H1 (cell line): Measurements from ENCODE around the gene SELENOV. TPM values are rescaled to one million over a fixed set of nuclear protein-coding genes. Genes with fewer than 3 reads are reported as not detected.
A peak's percentile ranks its signal among the peaks of the same experiment; 100 is the strongest.

ENCODE experiments used
- CTCF ChIA-PET: fragments of 300-600 bp; sonication (Branson Sonifier 250); formaldehyde crosslinking; loops from one replicate; lab custom pipeline; 2021; ENCODE audit not compliant: partially characterized antibody; lab: Charles Lee
- POLR2A ChIA-PET: fragments of 300-600 bp; sonication (Branson Sonifier 250); formaldehyde crosslinking; loops from one replicate; lab custom pipeline; 2021; ENCODE audit warnings: inconsistent platforms; ENCODE audit not compliant: partially characterized antibody; lab: Charles Lee
- DNase-seq, 2 experiments: peaks; one replicate each; pipeline versions ENCODE4 v3.0.0 to v3.0.0-alpha.2; 2010 to 2022; ENCODE audit warnings: low spot score in 2 of 2, low read depth in 1 of 2, mixed read lengths in 1 of 2
- FAIRE-seq: peaks from 2 replicates; lab custom pipeline; 2011; peaks lifted over from hg19 to GRCh38; lab: Jason Lieb, UNC
- H2AFZ ChIP-seq: 2 replicates; pipeline ENCODE4 v1.8.1; 2012; ENCODE audit warnings: low read length, inconsistent platforms
- H2AK5ac ChIP-seq: 2 replicates; pipeline ENCODE4 v1.6.1; 2013; ENCODE audit warnings: low read depth, low read length
- H2BK120ac ChIP-seq: replicated peaks from 2 replicates; pipeline ENCODE3; 2013; ENCODE audit warnings: low read depth, low read length, inconsistent platforms
- H2BK12ac ChIP-seq: 2 replicates; pipeline ENCODE4 v1.6.1; 2013; ENCODE audit warnings: low read depth, low read length
- H2BK15ac ChIP-seq: 2 replicates; pipeline ENCODE4 v1.6.1; 2013; ENCODE audit warnings: low read length
- H2BK20ac ChIP-seq: 2 replicates; pipeline ENCODE4 v1.6.1; 2013; ENCODE audit warnings: low read length
- H2BK5ac ChIP-seq: 2 replicates; pipeline ENCODE4 v1.6.1; 2013; ENCODE audit warnings: low read depth, low read length
- H3K14ac ChIP-seq: 2 replicates; pipeline ENCODE4 v1.6.1; 2013; ENCODE audit warnings: inconsistent platforms; ENCODE audit not compliant: insufficient read length
- H3K18ac ChIP-seq: 2 replicates; pipeline ENCODE4 v1.6.1; 2013; ENCODE audit warnings: low read length; ENCODE audit errors: extremely low read depth
- H3K23ac ChIP-seq: 2 replicates; pipeline ENCODE4 v1.6.1; 2013; ENCODE audit warnings: inconsistent platforms; ENCODE audit not compliant: insufficient read length
- H3K23me2 ChIP-seq: 2 replicates; pipeline ENCODE4 v1.6.1; 2013; ENCODE audit warnings: low read depth, low read length
- H3K27ac ChIP-seq: 2 replicates; pipeline ENCODE4 v1.6.1; 2011; ENCODE audit warnings: low read depth, low read length, inconsistent platforms
- H3K27me3 ChIP-seq, 4 experiments: replicated peaks in 1 of 4; 1 replicate in 1 of 4; 2 replicates in 3 of 4; pipeline versions ENCODE4 v1.6.1 to v1.8.1; 2011 to 2013; ENCODE audit warnings: low read length in 3 of 4, mild to moderate bottlenecking in 3 of 4, inconsistent platforms in 2 of 4, mixed read lengths in 2 of 4, moderate library complexity in 1 of 4; ENCODE audit not compliant: control insufficient read depth in 3 of 4, insufficient read depth in 3 of 4; ENCODE audit errors: extremely low read depth in 1 of 4
- H3K36me3 ChIP-seq, 4 experiments: 2 replicates each; pipeline versions ENCODE4 v1.6.1 to v1.8.1; 2011 to 2013; ENCODE audit warnings: mild to moderate bottlenecking in 4 of 4, low read length in 3 of 4, moderate library complexity in 2 of 4, control low read depth in 1 of 4, inconsistent platforms in 1 of 4; ENCODE audit not compliant: insufficient read depth in 4 of 4, control insufficient read depth in 2 of 4
- H3K4ac ChIP-seq: replicated peaks from 2 replicates; pipeline ENCODE3; 2013; ENCODE audit warnings: low read length, low read depth, mixed read lengths, inconsistent platforms; ENCODE audit not compliant: insufficient read length
- H3K4me1 ChIP-seq, 4 experiments: replicated peaks in 1 of 4; 1 replicate in 1 of 4; 2 replicates in 3 of 4; pipeline versions ENCODE4 v1.6.1 to v1.8.1; 2011 to 2013; ENCODE audit warnings: low read length in 3 of 4, inconsistent platforms in 2 of 4, mixed read lengths in 1 of 4; ENCODE audit not compliant: insufficient read depth in 4 of 4, control insufficient read depth in 3 of 4
- H3K4me2 ChIP-seq, 2 experiments: 2 replicates each; pipeline versions ENCODE4 v1.6.1 to v1.8.1; 2011 to 2013; ENCODE audit warnings: low read depth in 2 of 2, low read length in 2 of 2, control low read depth in 1 of 2, inconsistent platforms in 1 of 2, mild to moderate bottlenecking in 1 of 2; ENCODE audit not compliant: insufficient read depth in 1 of 2
- H3K4me3 ChIP-seq, 4 experiments: fragments of 200-600, 300-600 bp in 1 of 4; sonication (generic), shearing (Covaris generic), sonication (Bioruptor Twin) in 1 of 4; 2 replicates each; pipeline versions ENCODE4 v1.5.1 to v1.8.1; 2011 to 2016; ENCODE audit warnings: low read length in 4 of 4, low read depth in 3 of 4, control low read depth in 2 of 4, inconsistent platforms in 2 of 4, mild to moderate bottlenecking in 2 of 4, mixed read lengths in 1 of 4, moderate library complexity in 1 of 4; ENCODE audit not compliant: insufficient read depth in 2 of 4; ENCODE audit errors: extremely low read depth in 1 of 4
- H3K56ac ChIP-seq: replicated peaks from 2 replicates; pipeline ENCODE3; 2013; ENCODE audit warnings: low read depth, mild to moderate bottlenecking, mixed read lengths, low read length, inconsistent platforms; ENCODE audit not compliant: insufficient read length
- H3K79me1 ChIP-seq: 2 replicates; pipeline ENCODE4 v1.6.1; 2013; ENCODE audit warnings: low read depth, low read length, control low read depth
- H3K79me2 ChIP-seq, 2 experiments: 2 replicates each; pipeline versions ENCODE4 v1.6.1 to v1.8.1; 2012 to 2013; ENCODE audit warnings: low read length in 2 of 2, mild to moderate bottlenecking in 2 of 2, inconsistent platforms in 1 of 2; ENCODE audit not compliant: insufficient read depth in 2 of 2, control insufficient read depth in 1 of 2
- H3K9ac ChIP-seq, 4 experiments: replicated peaks in 1 of 4; 1 replicate in 1 of 4; 2 replicates in 3 of 4; pipeline versions ENCODE4 v1.6.1 to v1.8.1; 2011 to 2013; ENCODE audit warnings: low read depth in 3 of 4, low read length in 3 of 4, control low read depth in 2 of 4, mild to moderate bottlenecking in 2 of 4, moderate library complexity in 2 of 4, inconsistent platforms in 1 of 4; ENCODE audit errors: extremely low read depth in 1 of 4
- H3K9me3 ChIP-seq, 2 experiments: 2 replicates each; pipeline versions ENCODE4 v1.6.1 to v1.8.1; 2012 to 2013; ENCODE audit warnings: mild to moderate bottlenecking in 2 of 2, moderate library complexity in 2 of 2, control low read depth in 1 of 2, inconsistent platforms in 1 of 2, low read depth in 1 of 2, low read length in 1 of 2, mixed read lengths in 1 of 2; ENCODE audit not compliant: insufficient read depth in 2 of 2
- H4K20me1 ChIP-seq, 2 experiments: replicated peaks in 1 of 2; 2 replicates each; pipeline versions ENCODE3 to v1.8.1; 2011 to 2013; ENCODE audit warnings: inconsistent platforms in 2 of 2, low read length in 2 of 2, mild to moderate bottlenecking in 1 of 2; ENCODE audit not compliant: insufficient read depth in 2 of 2, control insufficient read depth in 1 of 2
- H4K5ac ChIP-seq: 2 replicates; pipeline ENCODE4 v1.6.1; 2013; ENCODE audit warnings: low read length, low read depth, mixed read lengths, inconsistent platforms; ENCODE audit not compliant: insufficient read length
- H4K8ac ChIP-seq: 2 replicates; pipeline ENCODE4 v1.8.0; 2013; ENCODE audit warnings: mild to moderate bottlenecking, moderate library complexity, low read length, inconsistent platforms; ENCODE audit not compliant: insufficient read depth; ENCODE audit errors: extremely low read depth
- H4K91ac ChIP-seq: replicated peaks from 2 replicates; pipeline ENCODE3; 2013; ENCODE audit warnings: low read length, mixed read lengths, inconsistent platforms; ENCODE audit not compliant: insufficient read length
- CTCF ChIP-seq, 3 experiments: IDR thresholded peaks; 1 replicate in 2 of 3; 2 replicates in 1 of 3; pipeline versions ENCODE4 v1.5.1 to v1.6.1; 2011; ENCODE audit warnings: low read length in 3 of 3, mild to moderate bottlenecking in 3 of 3, inconsistent platforms in 2 of 3, low read depth in 1 of 3, moderate library complexity in 1 of 3; ENCODE audit not compliant: insufficient read depth in 1 of 3; ENCODE audit errors: control extremely low read depth in 1 of 3
- RAD21 ChIP-seq, 2 experiments: IDR thresholded peaks in 1 of 2; conservative IDR thresholded peaks in 1 of 2; 2 replicates each; pipeline ENCODE4 v1.6.1; 2011; ENCODE audit warnings: low read depth in 2 of 2, low read length in 2 of 2, improper control_type of control experiment in 1 of 2, inconsistent platforms in 1 of 2, mild to moderate bottlenecking in 1 of 2, moderate library complexity in 1 of 2
- RNF2 ChIP-seq: fragments of 200-900, 300-1000 bp; sonication (generic); IDR thresholded peaks from 2 replicates; pipeline ENCODE4 v1.7.1; 2016; ENCODE audit warnings: borderline replicate concordance, low read depth, mild to moderate bottlenecking, antibody characterized with exemption, low read length; ENCODE audit not compliant: poor library complexity, severe bottlenecking; ENCODE audit errors: missing control alignments
- WGBS, 2 experiments: shearing (Covaris generic) in 1 of 2; methylation state at CpG; one replicate each; pipeline versions ENCODE4 v1.1.6 to v1.1.7; 2013 to 2015; ENCODE audit warnings: low lambda C conversion rate in 2 of 2, mixed read lengths in 2 of 2, inconsistent platforms in 1 of 2, low coverage in 1 of 2, missing lambda C conversion rate in 1 of 2; ENCODE audit not compliant: insufficient replicate concordance in 2 of 2, insufficient coverage in 1 of 2, insufficient read length in 1 of 2; ENCODE audit errors: extremely low coverage in 1 of 2, missing lambda C conversion rate in 1 of 2; 5-methylcytosine and 5-hydroxymethylcytosine counted together
- polyA plus RNA-seq, 7 experiments: library from polyadenylated mRNA; depleted of rRNA in 3 of 7; stranded (reverse) in 5 of 7; unstranded in 2 of 7; fragments of >200 nt in 5 of 7; fragments of 200-250 nt in 2 of 7; gene quantifications; 1 replicate in 5 of 7; 2 replicates in 1 of 7; 4 replicates in 1 of 7; pipeline versions ENCODE4 v1.2.1 to v1.2.3, GENCODE V29; 2011 to 2013; ENCODE audit warnings: missing spikeins in 2 of 7, mixed read lengths in 2 of 7
- total RNA-seq: library from RNA; stranded (reverse); fragmentation: NEBNext Ultra II Directional; extraction: Animal tissue kit (Norgen Biotek cat#: 25700); gene quantifications from 2 replicates; pipeline ENCODE4 v1.2.1, GENCODE V29; 2021

Gene SELENOV
- total and polyA plus RNA-seq, 2 of the 8 experiments (the other 6 are each of a cell fraction or from before 2014, with no cell fraction given): 8.4 to 10.7 TPM

GRCh38 chr19:39474139-39474620 lies 40.8 kb upstream of the SELENOV start:
- peaks cover 6 to 11% of the 10 kb centered on the region in 2 experiments for H4K20me1 ChIP-seq
- H2BK15ac ChIP-seq: no peak overlapping the region
- ChIA-PET POLR2A (interaction anchor here (0.7 to 5.3 kb wide), 13 partner anchors 12 to 104 kb away, joined by 3 to 20 read pairs (median 4); partner anchors contain the start of genes EID2B, MED29, PAF1 and RPS16), CTCF (interaction anchor here (0.7 to 5.6 kb wide), 41 partner anchors 9 to 199 kb away, joined by 3 to 78 read pairs (median 6); partner anchors contain the start of genes DLL3, EID2, EID2B and PLEKHG2)
- WGBS, 2 experiments: 61% methylated on average over 9 of the region's 9 CpGs; no CpG with 5 or more reads in 1 of the 2 experiments
- no peaks in the 10 kb centered on the region; a peak in 1 of 7 replicates for H3K4me1 ChIP-seq
- no peaks in the 10 kb centered on the region for H3K79me2 ChIP-seq
- H3K4me3 ChIP-seq: no peak overlapping the region
- FAIRE-seq: no peak
- H3K56ac ChIP-seq: no peak overlapping the region
- no peak overlapping the region for H3K27ac ChIP-seq
- no peak overlapping the region for H3K23ac ChIP-seq
- H3K79me1 ChIP-seq: peaks cover 3% of the 10 kb centered on the region; the same call in 1 of the 2 replicates
- no peaks in the 10 kb centered on the region for H3K9me3 ChIP-seq
- no peak overlapping the region for H3K9ac ChIP-seq
- no peak overlapping the region for H4K91ac ChIP-seq
- no peak overlapping the region for H3K14ac ChIP-seq
- TF ChIP-seq RNF2: no peak
- TF ChIP-seq CTCF (IDR thresholded peaks at IDR 0.05; ENCODE audit: control extremely low read depth in 1 of 3, insufficient read depth in 1 of 3, low read depth in 1 of 3, low read length in 3 of 3): peak; percentile 89 to 96 (median 92)
- peak; percentile 61 to 72 for TF ChIP-seq RAD21 (IDR thresholded peaks at IDR 0.05 in 1 of 2, conservative IDR thresholded peaks at IDR 0.05 in 1 of 2; ENCODE audit: low read depth in 2 of 2, low read length in 2 of 2)
- no peak overlapping the region for H3K18ac ChIP-seq
- no peaks in the 10 kb centered on the region; the same call in 1 of the 2 replicates for H3K23me2 ChIP-seq
- H4K5ac ChIP-seq: no peak overlapping the region
- peaks cover 26 to 50% (median 47%) of the 10 kb centered on the region in 4 experiments for H3K36me3 ChIP-seq
- H2BK5ac ChIP-seq: no peak overlapping the region
- no peak overlapping the region for H3K4me2 ChIP-seq
- H2BK20ac ChIP-seq: no peak overlapping the region
- no peak overlapping the region for H2AK5ac ChIP-seq
- no peak overlapping the region for H2BK120ac ChIP-seq
- H2AFZ ChIP-seq: no peak overlapping the region
- H3K4ac ChIP-seq: no peak overlapping the region
- no peak overlapping the region for H2BK12ac ChIP-seq
- H3K27me3 ChIP-seq: no peaks in the 10 kb centered on the region
- peak overlapping the region; percentile 54 for H4K8ac ChIP-seq
- peak in 1 of 2 experiments; percentile 96 for DNase-seq
